Stimulated activated memory B cell treated with anti-CD40 and anti-IgM and Interleukin-4, amounts not matched to agents 10 μg/mL and 1 μg/mL and 100 μg/mL, for 72 hours (primary cell): ENCODE data around the gene TIGD3.

Experiments
- ATAC-seq: fragments of 150-1000 bp; cut with Tn5 transposase; 2 replicates; pipeline ENCODE4 v1.10.0; 2021
- H3K27ac Mint-ChIP-seq: one replicate; pipeline ENCODE4 v1.8.0; 2022; ENCODE audit warnings: mild to moderate bottlenecking, mixed read lengths
- H3K27me3 Mint-ChIP-seq: one replicate; pipeline ENCODE4 v1.8.0; 2022; ENCODE audit warnings: mixed read lengths
- H3K36me3 Mint-ChIP-seq: one replicate; pipeline ENCODE4 v1.8.0; 2022; ENCODE audit warnings: mixed read lengths
- H3K4me1 Mint-ChIP-seq: one replicate; pipeline ENCODE4 v1.8.0; 2022; ENCODE audit warnings: mixed read lengths
- H3K4me3 Mint-ChIP-seq: one replicate; pipeline ENCODE4 v1.8.0; 2022; ENCODE audit warnings: mild to moderate bottlenecking, moderate library complexity, mixed read lengths
- H3K9me3 Mint-ChIP-seq: one replicate; pipeline ENCODE4 v1.8.0; 2022; ENCODE audit warnings: mixed read lengths

Gene TIGD3

DNA sequence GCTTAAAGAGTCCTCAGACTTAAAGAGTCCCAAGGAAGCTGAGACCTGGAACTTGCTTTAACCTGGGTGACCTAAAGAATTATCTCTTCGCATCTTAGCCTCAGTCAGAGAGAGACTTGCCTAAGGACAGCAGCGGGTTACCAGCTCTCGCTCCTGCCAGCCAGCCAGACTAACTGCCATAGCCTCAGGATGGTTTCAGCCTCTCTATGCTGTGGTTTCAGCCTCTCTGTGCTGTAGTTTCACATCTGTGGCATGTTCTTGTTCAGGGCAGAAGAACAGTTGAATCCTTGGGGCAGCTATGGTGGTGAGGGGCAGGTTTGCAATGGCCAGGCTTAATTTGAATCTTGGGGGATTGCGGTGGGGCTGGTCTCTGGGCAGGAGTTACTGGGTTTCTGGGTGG lies 34.2 kb downstream of the TIGD3 start:
- H3K9me3 Mint-ChIP-seq: no peaks in the 10 kb centered on the region
- peak overlapping the region; percentile 77 for H3K27ac Mint-ChIP-seq
- H3K4me3 Mint-ChIP-seq: peak overlapping the region; percentile 56
- H3K4me1 Mint-ChIP-seq: peaks cover 88% of the 10 kb centered on the region
- no peak for ATAC-seq
- H3K36me3 Mint-ChIP-seq: peaks cover 25% of the 10 kb centered on the region
- no peaks in the 10 kb centered on the region for H3K27me3 Mint-ChIP-seq

DNA sequence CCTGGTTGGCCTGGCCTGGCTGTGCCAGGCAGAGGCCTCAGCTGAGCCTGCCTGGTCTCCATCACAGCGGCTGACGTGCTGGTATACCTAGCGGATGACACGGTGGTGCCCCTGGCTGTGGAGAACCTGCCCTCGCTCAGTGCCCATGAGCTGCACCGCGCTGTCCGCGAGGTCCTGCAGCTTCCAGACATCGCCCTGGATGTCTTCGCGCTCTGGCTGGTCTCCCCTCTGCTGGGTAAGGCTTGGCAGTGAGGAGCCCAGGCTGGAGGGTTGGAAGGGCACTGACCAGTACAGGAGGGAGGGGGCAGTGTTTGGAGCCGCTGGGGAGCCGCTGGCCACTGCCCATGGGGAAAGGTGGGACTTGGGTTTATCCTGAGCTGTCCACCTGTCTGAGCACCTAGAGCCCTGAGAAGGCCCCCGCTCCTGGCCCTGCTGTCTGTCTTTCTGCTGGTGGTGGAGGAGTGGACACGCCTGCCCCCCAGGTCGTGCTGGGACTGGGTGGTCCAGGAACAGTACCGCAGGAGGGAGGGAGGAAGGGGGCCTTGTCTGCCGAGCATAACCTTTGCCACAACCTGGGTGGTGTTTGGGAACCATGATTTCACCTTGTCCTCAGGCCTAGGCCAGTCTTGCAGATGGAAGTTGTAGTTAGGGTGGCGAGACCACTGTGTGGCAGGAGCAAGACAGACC lies 34.9 kb downstream of the TIGD3 start:
- H3K36me3 Mint-ChIP-seq: peaks cover 25% of the 10 kb centered on the region

DNA sequence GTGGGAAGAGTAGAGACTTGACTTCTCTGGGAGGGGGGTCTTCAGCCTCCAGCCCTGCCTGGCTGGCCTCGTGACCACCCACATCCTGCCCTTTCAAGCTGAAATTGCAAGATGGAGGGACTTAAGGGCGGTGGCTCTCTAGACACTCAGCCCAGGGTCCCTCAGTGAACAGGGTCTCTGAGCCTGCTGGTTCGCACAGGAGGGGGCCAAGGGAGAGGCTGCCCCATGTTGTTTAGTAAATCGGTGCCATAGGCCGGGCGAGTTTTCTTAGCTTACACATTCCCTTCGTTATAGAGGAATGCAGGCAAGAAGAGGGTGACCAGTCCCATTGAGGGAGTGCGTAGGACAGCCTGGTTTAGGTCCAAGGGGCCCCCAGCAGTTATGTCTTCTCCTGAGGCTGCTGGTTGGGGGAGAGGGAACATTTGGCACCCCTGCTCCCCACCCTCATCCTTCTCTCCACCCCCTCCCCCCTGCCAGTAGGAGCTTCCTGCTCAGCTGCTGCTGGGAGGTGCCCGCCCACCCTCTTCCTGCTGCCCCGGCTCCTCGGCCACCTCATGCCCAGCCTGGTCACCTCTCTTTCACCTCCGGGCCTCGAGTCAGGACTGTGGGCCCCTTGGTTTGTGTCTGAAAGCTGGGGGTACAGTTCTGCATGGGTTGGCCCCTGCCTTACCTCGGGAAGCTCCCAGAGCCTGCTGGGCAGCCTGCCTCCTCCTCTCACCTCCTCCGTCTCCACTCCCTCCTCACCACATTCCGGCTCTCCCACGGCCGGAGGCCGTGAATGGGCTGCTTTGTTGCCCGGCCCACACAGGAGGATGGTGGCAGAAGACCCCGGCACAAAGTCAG lies 35.8 kb downstream of the TIGD3 start:
- H3K4me3 Mint-ChIP-seq: peak overlapping the region; percentile 43
- no peak for ATAC-seq
- peaks cover 72% of the 10 kb centered on the region for H3K4me1 Mint-ChIP-seq
- no peaks in the 10 kb centered on the region for H3K9me3 Mint-ChIP-seq
- H3K36me3 Mint-ChIP-seq: peaks cover 25% of the 10 kb centered on the region
- no peaks in the 10 kb centered on the region for H3K27me3 Mint-ChIP-seq
- peak overlapping the region; percentile 77 for H3K27ac Mint-ChIP-seq

More for the DNA sequence above, 34.9 kb downstream of the TIGD3 start:
- no peak for ATAC-seq
- Mint-ChIP-seq H3K27ac (peak overlapping the region; percentile 77), H3K4me1 (peaks cover 80% of the 10 kb centered on the region), H3K27me3 (no peaks in the 10 kb centered on the region), H3K9me3 (no peaks in the 10 kb centered on the region), H3K4me3 (no peak overlapping the region)

DNA sequence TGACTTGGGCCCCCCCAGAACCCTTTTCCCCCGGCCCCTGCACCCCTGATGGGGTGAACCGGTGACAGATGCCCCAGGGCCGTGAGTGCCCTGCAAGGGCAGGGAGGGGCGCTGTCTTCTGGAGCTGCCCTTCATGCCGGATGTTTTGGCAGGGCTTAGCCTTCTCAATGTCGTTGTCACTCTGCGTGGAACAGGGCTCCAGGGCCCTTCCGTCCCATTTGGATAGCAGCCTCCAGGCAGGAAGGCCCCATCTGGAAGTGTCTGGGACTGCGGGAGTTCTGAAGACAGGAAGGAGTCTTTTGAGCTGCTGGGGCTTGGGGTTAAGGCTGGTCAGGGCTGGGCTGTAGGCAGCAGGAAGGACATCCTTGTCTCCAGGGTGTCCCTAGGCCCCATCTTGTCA lies 36.4 kb downstream of the TIGD3 start:
- Mint-ChIP-seq H3K36me3 (peaks cover 25% of the 10 kb centered on the region), H3K27me3 (no peaks in the 10 kb centered on the region), H3K4me1 (peaks cover 67% of the 10 kb centered on the region), H3K4me3 (peak overlapping the region; percentile 43), H3K27ac (peak overlapping the region; percentile 42), H3K9me3 (no peaks in the 10 kb centered on the region)
- no peak for ATAC-seq

DNA sequence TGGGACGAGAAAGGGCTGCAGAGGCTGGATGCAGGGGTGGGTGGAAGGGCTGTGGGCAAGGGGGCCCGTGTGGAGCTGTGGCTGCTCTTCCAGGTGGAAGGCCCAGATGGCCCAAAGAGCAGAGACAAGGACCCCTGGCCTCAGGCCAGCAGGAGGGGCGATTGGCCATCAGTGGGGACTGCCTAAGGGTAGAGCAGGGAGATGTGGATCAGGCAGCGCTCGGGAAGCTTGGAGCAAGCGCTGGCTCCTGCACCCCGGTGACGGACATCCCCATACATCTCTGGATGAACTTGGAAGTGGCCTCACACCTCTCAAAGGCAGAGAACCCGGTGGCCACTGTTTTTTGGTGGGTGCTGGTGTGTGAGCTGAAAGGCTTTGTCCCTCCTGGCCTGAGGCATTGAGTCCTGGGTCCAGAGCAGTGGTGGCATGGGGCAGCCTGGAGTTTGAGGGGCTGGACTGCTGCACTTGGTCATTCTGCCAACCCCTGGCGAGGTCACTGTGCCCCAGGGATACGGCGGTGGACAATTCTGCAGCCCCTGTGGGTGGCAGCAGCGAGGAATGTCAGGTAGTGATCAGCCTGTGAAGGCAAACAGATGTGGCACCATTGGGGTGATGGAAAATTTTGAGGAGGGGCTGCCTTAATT lies 37.8 kb downstream of the TIGD3 start:
- no peak overlapping the region for H3K4me3 Mint-ChIP-seq
- ATAC-seq: no peak
- no peaks in the 10 kb centered on the region for H3K27me3 Mint-ChIP-seq
- no peaks in the 10 kb centered on the region for H3K9me3 Mint-ChIP-seq
- peaks cover 58% of the 10 kb centered on the region for H3K4me1 Mint-ChIP-seq
- H3K36me3 Mint-ChIP-seq: peaks cover 30% of the 10 kb centered on the region
- H3K27ac Mint-ChIP-seq: peak overlapping the region; percentile 42

DNA sequence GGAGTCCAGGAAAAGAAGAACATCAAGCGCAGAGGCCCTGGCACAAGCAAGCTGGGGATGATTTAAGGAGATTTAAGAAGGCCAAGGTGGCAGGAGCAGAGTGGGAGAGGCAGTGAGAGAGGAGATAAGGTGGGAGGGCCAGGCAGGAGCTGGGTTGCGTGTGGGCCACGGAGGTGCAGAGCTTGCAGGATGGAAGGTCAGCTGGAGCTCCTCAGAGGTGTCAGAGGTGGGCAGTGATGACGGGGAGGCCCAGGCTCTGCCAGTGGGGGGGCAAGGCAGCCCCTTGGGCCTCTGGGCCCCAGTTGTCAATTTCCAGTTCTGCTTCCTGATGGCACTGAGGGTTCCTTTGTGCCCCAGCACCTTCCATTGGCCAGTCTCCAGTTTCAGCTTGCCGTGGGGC lies 38.3 kb downstream of the TIGD3 start:
- no peaks in the 10 kb centered on the region for H3K27me3 Mint-ChIP-seq
- H3K4me3 Mint-ChIP-seq: no peak overlapping the region
- peak overlapping the region; percentile 42 for H3K27ac Mint-ChIP-seq

DNA sequence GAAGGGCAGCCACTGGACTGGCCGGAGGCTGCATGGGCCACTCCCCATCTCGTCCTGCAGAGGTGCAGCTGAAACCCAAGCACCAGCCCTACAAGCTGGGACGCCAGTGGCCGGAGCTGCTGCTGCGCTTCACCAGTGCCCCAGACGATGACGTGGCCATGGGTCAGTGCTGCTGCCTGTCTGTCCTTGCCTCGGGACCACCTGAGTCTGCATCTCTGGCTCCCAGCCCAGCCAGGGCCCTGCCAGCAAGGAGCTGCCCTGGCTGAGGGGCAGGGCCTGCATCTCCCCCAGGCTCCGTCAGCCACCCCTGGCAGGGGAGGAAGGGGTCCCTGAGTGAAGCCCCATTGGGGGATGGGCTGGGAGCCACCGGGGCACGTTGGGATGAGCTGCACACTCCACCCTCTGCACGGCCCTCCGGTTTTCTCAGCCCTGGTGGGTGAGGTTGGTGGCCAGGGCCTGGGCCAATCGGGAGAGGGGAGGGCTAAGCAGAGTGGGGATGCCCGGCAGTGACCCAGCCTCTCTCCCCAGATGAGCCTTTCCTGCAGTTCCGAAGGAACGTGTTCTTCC lies 39.0 kb downstream of the TIGD3 start:
- Mint-ChIP-seq H3K4me1 (peaks cover 50% of the 10 kb centered on the region), H3K9me3 (no peaks in the 10 kb centered on the region), H3K36me3 (peaks cover 37% of the 10 kb centered on the region), H3K27ac (no peak overlapping the region), H3K4me3 (no peak overlapping the region), H3K27me3 (no peaks in the 10 kb centered on the region)
- no peak for ATAC-seq

More for the DNA sequence above, 38.3 kb downstream of the TIGD3 start:
- Mint-ChIP-seq H3K4me1 (peaks cover 52% of the 10 kb centered on the region), H3K36me3 (peaks cover 34% of the 10 kb centered on the region), H3K9me3 (no peaks in the 10 kb centered on the region)
- ATAC-seq: no peak

DNA sequence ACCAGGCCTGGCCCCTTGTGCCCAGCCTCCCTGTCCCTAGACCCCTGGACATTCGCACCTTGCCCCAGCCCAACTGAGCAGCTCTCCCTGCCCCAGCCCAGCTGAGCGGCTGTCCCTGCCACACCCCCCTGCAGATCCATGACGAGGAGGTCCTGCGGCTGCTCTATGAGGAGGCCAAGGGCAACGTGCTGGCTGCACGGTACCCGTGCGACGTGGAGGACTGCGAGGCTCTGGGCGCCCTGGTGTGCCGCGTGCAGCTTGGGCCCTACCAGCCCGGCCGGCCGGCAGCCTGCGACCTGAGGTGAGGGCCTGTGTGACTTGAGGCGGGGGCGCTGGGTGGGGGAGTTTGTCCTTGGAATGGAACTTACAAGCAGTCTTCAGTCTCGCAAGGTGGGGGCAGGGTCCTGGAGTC lies 39.6 kb downstream of the TIGD3 start:
- no peak for ATAC-seq
- Mint-ChIP-seq H3K36me3 (peaks cover 35% of the 10 kb centered on the region), H3K4me1 (peaks cover 44% of the 10 kb centered on the region), H3K4me3 (no peak overlapping the region), H3K27me3 (no peaks in the 10 kb centered on the region), H3K27ac (no peak overlapping the region), H3K9me3 (no peaks in the 10 kb centered on the region)

DNA sequence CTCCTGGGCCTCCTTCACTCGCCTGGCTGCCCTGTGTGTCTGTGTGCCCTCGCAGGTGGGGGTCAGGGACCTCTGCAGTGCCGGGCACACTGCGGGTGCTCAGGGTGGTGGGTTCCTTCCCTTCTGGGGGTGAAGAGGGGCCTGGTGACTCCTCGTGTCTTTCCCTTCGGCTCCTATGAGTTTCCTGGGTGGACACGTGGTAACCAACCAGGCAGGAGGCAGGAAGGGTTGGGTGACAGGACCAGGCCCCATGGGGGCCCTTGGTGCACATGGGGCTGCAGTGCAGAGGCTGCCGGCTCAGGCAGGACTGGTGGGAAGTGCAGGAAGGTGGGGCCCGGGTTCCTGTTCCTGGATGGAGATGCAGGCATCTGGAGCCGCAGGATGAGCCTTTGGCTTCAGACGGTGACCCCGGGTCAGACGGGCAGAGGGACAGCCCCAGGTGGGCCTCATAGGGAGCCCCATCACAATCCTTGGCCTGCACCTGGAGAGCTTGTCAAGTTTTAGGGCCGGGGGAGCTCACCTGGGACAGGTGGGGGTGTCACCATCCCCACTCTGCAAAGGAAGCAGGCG lies 41.5 kb downstream of the TIGD3 start:
- Mint-ChIP-seq H3K4me3 (no peak overlapping the region), H3K9me3 (no peaks in the 10 kb centered on the region), H3K4me1 (peaks cover 25% of the 10 kb centered on the region), H3K36me3 (peaks cover 46% of the 10 kb centered on the region), H3K27me3 (no peaks in the 10 kb centered on the region), H3K27ac (peak overlapping the region; percentile 62)
- ATAC-seq: no peak

DNA sequence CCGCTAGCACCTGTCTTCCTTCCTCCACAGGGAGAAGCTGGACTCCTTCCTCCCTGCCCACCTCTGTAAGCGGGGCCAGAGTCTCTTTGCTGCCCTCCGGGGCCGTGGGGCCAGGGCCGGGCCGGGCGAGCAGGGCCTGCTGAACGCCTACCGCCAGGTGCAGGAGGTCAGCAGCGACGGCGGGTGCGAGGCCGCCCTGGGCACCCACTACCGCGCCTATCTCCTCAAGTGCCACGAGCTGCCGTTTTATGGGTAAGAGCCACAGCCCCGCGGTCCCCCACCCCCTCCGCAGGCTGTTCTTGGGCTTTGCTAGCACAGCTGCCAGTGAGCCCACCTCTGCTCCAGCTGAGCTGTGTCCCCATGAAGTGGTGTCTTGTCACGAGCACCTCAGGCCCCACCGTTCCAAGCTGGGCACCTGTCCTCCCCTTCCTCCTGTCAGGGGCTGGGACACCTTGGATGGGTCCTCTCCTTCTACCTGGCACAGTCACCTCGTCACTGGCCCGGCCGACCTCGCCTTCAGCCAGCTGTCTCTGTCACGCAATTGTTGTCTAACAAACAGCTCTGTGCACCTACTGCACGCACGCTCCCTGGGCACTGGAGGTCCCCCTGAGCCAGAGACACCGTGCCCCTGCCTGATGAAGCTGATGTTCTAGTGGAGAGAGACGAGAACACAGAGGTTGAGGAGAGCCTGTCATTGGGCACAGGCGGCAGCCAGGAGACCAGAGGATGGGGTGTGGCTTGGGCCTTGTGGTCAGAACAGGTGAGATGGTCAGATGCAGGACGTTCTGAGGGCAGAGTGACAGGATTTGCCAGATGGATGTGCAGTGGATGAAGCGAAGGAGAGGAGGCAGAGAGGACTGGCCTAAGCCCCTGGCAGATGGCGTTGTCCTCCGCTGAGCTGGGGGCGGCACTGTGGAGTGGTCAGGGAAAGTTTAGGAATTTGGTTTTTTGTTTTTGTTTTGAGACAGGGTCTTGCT lies 42.5 kb downstream of the TIGD3 start:
- Mint-ChIP-seq H3K9me3 (no peaks in the 10 kb centered on the region), H3K4me3 (no peak overlapping the region), H3K27ac (no peak overlapping the region), H3K27me3 (no peaks in the 10 kb centered on the region), H3K36me3 (peaks cover 54% of the 10 kb centered on the region), H3K4me1 (peaks cover 15% of the 10 kb centered on the region)
- no peak for ATAC-seq

DNA sequence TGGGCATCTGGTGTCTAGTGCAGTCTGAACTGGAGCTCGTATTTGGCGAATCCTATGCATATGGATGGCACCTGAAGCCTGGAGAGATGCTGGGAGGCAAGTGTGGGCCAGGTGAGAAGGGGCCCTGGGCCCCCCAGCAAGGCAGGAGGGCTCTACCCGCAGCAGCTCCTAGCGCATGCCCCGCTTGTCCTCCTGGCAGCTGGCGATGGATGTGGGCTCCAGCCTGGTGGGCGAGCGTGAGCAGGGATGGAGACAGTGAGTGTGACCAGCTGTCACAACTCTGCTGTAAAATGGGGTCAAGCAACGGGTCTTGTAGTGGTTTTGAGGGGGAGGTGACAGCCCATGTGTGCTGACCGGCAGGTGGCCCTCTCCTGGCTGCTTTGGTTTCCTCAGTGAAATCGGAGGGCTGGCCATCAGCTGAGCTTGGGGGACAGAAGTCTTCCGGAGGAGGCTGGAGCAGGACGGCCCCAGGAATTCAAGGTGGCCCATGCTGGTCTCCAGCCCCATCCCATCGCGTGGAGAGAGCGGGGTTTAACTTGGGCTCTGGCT lies 43.9 kb downstream of the TIGD3 start:
- no peak overlapping the region for H3K4me3 Mint-ChIP-seq
- H3K27ac Mint-ChIP-seq: peak overlapping the region; percentile 51
- H3K9me3 Mint-ChIP-seq: no peaks in the 10 kb centered on the region
- ATAC-seq: no peak
- H3K4me1 Mint-ChIP-seq: peaks cover 15% of the 10 kb centered on the region
- H3K27me3 Mint-ChIP-seq: no peaks in the 10 kb centered on the region
- peaks cover 50% of the 10 kb centered on the region for H3K36me3 Mint-ChIP-seq

DNA sequence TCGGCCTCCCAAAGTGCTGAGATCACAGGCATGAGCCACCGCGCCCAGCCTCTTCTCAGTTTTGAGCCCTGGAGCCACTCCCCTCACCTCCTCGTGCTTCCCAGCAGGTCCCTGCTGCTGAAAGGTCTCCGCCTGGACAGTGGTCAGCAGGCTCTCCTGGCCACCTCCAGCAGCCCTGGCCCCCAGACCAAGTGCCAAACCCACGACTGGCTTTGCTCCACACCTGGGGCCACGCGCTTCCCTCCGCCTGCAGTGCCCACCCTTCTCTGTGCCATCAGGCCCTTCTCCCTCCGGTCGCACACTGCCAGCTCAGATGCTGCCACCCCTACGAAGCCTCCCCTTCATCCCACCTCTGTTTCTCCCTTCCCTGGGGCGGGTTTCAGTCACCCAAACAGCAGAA lies 44.7 kb downstream of the TIGD3 start:
- Mint-ChIP-seq H3K27me3 (no peaks in the 10 kb centered on the region), H3K27ac (peak overlapping the region; percentile 42), H3K4me1 (peaks cover 23% of the 10 kb centered on the region), H3K9me3 (no peaks in the 10 kb centered on the region), H3K4me3 (no peak overlapping the region), H3K36me3 (peaks cover 50% of the 10 kb centered on the region)
- no peak for ATAC-seq

DNA sequence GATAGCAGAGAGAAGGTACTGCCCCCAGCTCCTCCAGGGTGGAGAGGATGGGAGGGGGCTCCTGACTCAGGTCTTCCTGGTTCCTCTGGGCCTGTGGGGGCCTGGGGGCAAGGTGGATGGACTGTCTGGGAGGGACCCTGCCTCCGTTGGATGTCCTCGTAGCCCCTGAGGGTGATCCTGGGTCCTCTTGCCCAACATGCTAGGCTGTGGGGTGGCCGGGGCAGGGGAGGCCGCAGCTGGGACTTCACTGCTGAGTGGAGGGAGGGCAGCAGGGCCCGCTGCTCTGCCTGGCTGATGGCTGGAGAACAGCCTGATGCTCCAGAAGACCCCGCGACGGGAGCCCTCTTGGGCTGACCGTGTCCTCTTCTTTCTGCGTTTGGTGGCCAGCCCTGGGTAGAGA lies 45.3 kb downstream of the TIGD3 start:
- peak overlapping the region; percentile 49 for H3K27ac Mint-ChIP-seq
- H3K4me1 Mint-ChIP-seq: peaks cover 29% of the 10 kb centered on the region
- H3K36me3 Mint-ChIP-seq: peaks cover 56% of the 10 kb centered on the region

More for the DNA sequence above, 45.3 kb downstream of the TIGD3 start:
- no peaks in the 10 kb centered on the region for H3K9me3 Mint-ChIP-seq
- H3K4me3 Mint-ChIP-seq: no peak overlapping the region
- no peaks in the 10 kb centered on the region for H3K27me3 Mint-ChIP-seq
- ATAC-seq: no peak
